HG02852 (cell line): ENCODE measurements around the gene SLCO2A1.

Source experiments
- ATAC-seq: cut with Tn5 transposase; IDR thresholded peaks from one replicate; pipeline ENCODE4 v1.9.1; 2021; ENCODE audit warnings: mild to moderate bottlenecking, moderate library complexity; ENCODE audit not compliant: unreplicated experiment

The SLCO2A1 gene

DNA sequence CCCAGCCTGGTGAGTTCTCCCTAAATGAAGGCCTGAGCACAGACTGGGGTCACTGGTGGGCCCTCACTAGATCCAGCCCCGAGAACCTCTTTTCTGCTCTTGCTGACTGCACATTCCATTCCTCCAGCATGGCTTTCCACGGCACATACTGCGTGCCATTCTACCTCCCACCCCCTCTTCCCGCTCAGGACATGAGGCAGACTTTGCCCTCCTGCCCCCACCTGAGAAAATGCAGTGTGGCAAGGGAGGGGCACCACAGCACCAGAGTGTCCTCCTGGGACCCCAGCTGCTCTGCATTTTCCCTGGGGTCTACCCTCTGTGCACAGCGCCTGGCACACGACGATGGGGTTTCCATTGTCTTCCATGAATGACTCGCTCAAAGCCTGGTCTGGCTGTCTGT is 6.1 kb upstream of the SLCO2A1 start:
- ATAC-seq, result no peak

DNA sequence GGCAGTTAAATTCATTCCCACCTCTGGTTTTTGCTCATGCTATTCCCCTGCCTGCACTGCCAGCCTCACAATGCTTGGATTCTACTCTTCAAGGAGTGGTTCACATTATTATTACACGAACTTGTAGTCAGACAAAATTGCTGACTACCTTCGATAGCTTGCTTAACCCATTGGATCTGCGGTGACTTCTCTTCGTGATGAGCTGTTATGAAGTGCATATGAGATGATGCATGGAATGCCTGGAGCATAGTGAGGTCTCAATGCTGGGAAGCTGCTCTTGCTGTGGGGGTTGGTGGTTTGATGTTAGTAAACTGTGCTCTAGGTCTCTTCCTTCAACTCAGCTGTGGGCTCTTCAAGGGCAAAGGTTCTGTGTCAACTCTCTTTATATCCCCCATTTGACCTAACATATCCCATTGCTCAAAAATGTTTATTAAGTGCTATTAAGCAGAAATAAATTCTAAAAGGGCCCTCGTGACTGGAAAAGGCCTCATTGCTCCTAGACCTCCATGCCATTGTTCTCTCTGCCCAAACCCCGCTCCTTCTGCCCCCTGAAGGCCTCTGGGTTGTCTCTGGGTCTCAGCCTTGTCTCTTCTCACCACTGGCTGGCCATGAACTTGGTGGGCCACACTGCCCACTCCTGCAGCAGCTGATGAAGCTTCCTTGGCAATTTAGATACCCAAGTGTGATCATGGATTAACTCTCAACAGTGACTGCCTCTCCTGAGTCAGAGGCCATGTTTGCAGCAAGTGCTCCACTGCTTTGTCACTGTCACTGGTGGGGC is 4.5 kb upstream of the SLCO2A1 start:
- ATAC-seq, result no peak

DNA sequence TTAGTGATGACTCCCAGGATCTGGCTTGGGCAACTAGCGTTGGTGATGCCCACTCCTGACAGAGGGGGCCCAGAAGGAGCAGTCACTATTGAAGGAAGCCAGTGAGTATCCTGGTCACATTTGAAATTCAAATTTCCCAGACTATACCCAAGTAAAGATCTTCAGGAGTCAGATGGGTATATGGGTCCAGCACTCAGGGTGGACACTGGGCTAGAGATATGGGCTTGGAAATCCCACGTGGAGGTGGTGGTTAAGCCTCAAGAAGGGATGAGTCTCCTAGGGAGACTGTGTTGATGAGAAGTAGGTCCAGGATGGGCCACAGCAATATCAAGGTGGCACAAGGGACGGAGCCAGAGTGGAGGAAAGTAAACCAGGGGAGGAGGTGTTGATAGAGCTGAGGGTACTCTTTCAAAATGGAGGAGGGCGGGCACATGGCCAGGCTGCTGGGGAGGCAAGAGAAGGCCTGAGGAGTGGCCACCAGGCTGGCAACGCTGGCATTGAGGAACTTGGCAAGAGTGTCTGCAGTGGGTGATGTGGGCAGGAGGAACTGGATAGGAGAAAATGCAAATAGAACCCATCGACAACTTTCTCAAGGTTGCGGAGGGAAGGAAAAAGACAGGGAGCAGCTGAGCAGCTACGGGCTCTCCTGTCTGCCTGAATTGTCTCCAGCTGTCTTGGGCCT is 3.7 kb upstream of the SLCO2A1 start:
- no peak for ATAC-seq

DNA sequence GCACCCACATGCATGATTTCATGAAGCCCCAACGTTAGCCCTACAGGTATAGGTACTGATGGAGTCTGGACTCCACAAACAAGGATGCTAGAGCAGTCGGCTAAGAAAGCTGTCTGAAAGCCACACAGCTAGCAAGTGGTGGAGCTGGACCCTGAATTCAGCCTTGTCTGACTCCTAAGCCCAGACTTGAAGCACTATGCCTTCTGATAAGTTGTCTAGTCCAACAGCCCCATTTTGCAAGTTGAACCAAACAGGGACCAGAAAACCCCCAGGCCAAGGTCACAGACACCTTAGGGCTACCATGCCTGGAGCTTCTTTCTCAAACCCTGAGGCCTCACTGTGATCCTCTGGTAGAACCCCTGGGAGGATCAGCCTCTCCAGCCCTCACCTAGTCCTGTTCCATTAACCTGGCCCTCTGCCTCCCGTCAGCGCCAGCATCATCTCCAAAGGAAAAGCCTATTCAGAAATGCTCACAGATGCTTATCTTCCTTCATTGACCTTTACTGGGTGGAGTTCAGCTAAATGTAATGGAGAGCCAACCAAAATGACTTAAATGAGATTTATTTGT is 1.7 kb upstream of the SLCO2A1 start:
- ATAC-seq, result no peak

DNA sequence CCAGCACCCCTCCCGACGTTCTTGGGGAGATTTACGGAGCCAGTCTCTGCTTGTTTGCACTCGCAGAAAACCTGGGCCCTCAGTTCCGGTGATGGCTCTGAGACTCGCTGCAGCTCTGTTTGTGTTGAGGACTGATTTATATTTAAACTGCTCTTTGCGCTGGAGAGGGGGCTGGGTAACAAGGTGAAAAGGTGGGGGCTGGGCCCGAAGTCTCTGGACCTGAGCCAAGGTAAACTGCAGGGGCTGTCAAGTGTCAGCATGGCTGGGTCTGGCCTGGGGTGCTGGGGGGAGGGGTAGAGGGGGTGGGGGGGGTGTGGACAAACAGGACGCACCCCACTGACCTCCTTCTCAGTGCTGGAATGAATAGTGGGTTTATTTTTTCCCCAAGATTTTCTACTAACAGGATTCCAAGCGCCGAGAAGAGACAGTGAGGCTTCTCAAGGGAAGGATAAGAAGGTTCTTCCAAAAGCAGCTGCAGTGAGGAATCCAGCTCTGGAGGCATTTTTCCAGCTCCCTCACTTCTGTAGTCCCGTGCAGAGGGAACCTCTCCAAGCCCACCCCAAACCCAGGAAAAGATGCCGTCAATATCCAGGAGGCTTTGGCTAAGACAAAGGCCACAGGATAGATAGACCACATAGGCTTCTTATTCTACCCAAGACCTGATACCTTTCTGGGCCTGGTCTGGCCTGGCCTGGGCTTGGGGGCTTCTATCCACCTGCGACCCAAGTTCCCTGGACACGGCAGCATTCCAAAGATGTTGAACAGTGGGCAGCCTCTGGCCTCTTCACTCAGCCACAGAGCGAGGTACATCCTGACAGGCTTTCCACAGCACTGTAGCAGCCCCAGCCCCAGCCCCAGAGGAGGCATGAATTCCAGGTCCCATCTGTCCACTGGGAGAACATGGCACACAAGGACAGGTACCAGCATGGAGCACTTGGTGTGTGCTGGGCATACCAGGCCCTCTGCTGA is 938 bp upstream of the SLCO2A1 start:
- ATAC-seq, result no peak

DNA sequence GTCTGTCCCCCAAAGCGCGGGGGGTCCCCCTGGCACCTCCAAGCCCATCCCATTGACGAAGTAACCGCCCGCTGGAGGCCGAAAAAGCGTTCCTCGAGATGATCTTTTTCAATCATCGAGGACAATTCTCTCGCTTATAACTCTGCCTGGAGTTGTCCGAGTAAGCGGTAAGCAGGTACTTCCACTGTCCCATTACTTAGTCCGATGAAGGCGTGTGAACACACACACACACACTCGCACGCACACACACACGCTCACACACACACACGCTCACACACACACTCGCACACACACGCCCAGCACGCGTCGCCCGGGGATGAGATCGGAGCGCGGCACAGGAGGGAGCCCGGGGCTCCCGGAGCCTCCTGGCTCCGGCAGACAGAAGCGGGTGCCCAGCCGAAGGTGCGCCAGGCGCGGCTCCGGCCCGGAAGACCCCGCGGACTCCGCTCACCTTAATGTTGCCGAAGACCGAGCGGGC is 430 bp downstream of the SLCO2A1 start:
- no peak for ATAC-seq

DNA sequence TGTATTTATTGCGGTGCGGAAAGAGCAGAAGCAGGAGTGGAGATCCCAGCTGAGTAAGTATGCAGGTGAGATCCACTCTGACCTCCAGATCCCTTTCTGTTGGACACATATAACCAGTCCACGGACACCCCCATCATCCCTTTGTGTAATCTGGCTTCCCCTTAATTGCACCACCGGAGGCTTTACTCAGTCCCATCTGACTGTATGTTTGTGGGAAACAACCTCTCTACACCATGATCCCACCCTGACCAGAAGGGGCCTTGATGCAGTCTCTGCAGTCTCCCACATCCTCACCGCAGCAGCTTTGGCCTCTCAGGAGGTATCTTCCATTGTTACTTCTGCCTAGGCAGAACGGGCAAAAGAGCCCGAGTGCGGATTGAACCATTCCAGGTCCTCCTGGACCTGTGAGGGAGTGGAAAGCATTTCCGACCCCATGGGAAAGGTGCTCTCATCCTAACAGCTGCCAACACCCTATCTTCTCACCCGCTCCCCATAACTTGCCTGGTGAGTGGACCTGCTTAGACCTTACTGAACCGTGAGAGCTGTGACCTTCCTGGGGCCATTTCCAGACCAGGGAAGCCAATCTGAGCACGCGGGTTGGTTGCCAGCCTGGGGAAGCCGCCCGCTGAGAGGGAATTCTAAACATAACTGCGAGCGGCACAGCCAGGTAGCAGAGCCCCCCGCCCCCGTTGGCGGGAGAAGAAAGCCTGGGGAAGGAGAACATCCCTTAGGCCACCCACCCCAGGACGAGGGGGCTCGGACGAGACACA is 1.1 kb downstream of the SLCO2A1 start:
- ATAC-seq, result no peak

DNA sequence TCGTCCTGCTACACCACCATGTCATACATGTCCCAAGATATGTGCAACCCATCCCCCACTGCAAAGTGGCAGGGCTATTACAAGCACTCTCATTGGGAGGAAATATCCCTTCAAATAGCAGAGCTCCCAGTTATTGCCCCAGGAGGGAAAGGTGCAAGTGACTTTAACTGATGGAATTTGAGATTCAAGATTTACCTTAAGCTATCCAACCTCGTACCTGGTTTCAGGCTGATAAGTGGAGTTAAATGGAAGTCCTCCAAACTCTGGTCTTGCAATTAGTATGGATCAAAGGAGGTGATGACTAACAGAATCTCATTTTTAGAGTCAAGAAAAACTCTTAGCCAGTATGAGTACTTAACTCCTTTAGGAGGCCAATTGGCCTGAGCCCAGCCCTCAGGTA is 2.1 kb downstream of the SLCO2A1 start:
- ATAC-seq, result no peak

DNA sequence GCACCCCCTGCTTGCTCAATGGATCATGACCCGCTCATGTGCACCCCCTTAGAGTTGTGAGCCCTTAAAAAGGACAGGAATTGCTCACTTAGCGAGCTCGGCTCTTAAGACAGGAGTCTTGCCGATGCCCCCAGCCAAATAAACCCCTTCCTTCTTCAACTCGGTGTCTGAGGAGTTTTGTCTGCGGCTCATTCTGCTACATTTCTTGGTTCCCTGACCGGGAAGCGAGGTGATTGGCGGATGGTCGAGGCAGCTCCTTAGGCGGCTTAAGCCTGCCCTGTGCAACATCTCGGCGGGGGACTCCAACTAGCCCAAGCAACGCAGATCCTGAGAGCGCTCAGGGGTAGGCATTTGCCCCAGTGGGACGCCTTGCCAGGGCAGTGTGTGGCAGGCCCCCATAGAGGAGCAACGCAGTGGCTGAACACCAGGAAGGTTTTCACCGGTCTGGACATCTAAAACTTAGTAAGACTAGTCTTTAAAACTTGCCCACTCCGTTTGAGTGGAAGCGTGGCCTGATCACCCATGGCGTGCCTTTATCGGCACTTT is 9.5 kb downstream of the SLCO2A1 start:
- ATAC-seq, result no peak

DNA sequence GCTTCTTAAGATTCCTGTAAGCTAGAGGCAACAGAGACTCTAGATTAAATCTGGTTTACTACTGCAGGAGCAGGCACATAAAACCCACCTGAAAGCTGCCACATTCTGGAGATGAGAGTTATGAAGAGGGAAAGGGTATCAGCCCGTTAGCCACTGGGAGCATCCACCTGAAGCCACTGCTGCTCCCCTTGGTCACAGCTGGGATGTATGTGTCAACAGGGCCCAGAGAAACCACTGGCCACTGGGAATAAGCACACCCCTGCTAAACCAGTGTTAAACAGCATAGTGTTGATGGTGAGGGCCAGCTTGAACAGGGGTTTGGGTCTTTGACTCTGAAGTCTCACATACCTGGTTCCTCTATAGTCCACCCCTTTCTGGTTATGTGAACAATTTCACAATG is 10.9 kb downstream of the SLCO2A1 start:
- ATAC-seq, result no peak

DNA sequence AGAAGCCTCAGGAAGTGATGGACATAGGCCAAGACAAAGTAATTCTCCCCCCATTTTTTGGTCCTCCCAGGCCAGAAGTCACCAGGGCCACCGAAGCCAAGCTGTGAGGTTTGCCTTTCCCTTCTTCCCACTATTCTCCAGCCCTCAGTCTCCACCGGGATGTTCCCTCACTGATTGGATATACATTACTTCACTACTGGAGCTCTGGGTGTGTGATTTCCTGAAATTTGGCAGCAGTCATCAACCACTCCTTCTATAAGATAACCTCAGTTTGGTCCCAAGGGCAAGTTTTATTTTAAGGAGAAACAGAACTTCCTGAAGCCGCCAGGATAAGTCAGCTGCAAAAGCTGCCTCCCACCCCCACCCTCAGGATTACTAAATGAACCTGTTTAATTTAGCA is 11.3 kb downstream of the SLCO2A1 start:
- no peak for ATAC-seq

DNA sequence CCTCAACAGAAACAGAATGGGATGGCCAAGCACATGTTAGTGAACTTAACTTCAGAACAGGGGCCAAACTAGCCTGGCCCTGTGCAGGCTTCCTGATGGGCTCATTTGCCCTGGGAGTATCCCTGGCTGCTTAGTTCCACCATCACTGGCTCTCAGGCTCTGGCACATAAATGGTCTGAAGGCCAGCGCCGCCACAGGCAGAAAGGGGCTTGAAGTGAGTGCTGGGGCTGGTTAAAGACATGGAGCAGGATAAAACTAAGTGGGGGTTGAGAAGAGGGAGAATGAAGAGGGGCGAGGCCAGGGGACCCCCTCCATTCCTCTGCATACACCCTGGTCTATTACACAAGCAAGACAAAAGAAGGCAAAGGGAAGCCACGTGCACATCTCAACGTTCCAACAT is 12.2 kb downstream of the SLCO2A1 start:
- ATAC-seq, result no peak

DNA sequence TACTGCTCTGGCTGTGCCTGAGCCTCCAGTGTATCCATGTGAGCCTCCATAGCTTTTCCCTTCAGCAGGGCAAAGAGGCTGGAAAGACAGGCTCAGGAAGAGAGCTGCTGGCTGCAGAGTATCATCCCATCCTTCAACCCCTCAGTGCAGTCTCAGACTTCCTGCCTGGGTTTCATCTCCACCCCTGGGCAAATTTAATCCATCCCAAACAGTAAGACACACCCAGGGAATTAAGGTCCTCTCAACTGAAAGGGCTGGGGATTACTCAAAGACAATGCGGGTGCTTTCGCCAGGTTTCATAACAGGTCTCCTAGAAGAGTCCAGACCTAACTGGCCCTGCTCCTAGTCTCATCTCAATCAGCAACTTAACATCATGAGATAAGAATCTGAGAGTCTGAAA is 15.5 kb downstream of the SLCO2A1 start:
- ATAC-seq, result no peak

DNA sequence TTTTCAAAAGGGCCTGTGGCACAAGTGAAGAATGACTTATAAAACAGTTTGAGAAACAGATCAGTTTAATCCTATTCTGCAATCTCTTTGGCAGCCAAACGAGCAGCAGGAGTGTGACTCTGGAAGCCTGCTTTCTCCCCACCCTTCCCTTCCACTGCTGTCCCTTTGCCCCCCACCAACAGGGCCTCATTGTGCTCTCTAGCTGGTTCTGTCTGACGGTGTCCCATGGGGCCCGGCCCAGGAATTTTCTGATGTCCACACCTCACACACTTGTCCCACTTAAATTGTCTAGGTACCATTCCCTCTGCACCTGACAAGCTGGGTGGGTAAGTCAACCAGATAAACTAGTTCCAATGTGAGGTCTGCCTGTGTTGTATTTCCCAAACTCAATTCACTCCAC is 16.4 kb downstream of the SLCO2A1 start:
- no peak for ATAC-seq

DNA sequence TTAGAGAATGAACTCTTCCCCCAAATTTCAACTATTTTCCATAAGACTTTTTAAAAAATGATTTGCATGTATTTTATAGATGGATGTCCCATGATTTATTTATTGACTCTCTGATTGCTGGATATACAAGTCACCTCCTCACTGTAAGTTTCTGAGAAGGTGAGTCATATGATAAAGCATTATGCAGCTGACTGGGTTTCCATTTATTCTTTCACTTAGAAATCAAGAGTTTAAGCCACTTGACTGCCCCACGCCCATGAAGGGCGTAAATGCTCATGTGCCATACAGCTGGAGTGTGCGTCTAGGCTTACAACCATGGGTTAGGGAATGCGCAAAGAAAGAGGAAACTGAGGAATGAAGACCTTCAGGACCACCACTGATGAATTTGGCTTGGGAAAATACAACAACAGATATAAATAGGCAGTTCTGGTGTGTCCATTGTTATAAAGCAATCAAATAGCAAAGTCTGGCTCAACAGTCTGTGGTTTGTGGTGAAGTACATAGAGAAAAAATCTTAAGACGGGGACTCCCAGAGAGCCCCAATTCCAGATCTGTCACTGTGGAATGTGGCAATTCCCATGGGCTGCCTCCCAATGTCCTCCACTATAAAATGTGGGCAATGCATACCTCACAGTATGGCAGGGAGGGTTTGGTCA is 20.3 kb downstream of the SLCO2A1 start:
- ATAC-seq, result no peak

DNA sequence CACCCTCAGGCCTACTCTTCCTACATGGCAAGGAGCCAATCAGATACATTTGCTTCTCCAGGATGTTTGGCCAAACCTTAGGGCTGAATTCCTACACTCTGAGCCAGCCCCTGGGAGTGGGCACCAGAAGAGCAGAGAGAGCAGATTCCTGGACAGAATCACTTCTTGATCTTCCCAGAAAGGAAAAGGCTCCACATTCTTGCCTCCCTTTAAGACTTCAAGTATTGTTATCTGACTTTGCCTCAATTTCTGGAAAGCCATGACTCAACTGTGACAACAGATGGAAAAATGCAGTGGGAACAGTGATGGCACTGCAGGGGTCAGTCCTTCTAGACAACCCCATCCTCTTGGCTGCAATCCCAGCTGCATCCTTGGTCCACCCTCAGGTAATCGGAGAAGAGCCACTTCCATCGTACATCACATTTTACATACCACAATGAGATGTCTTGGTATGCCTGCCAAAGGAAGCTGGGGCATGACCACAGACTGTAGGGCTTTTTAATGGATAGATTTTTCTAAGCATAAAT is 21.0 kb downstream of the SLCO2A1 start:
- ATAC-seq, result no peak

DNA sequence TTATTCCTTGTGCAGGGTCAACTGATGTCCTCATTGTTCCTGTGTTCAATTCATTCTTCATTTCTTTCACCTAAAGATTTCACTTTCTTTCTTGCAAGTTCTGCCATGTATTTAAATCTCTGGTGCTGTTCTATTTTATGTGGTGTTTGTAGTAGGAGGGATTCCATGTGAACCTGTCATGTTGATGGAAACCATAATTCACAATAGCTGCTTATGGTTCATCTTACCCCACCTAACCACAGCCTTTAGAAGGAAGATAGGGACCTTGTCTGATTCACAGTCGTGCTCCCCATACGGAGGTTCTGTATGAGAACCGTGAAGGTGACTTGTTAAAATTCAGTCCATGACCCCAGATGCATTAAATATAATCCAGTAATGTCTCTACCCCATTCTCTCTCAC is 21.9 kb downstream of the SLCO2A1 start:
- ATAC-seq, result no peak

DNA sequence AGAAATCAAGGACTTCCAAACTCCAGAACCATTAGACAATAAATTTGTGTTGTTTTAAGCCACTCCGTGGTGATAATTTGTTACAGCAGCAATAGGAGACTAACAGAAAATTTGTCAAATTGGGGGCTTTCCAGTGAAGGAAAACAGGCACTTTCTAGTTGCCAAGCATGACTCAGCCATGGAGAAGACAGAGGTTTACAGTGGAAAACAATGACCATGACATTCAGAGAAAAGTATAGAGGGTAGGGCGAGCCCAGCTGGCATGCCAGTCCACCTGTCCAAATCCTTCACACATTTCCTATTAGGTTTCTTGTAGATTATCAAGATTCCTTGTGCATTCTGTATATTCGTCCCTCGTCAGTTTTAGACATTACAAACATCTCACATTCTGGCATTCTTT is 24.9 kb downstream of the SLCO2A1 start:
- ATAC-seq, result no peak

DNA sequence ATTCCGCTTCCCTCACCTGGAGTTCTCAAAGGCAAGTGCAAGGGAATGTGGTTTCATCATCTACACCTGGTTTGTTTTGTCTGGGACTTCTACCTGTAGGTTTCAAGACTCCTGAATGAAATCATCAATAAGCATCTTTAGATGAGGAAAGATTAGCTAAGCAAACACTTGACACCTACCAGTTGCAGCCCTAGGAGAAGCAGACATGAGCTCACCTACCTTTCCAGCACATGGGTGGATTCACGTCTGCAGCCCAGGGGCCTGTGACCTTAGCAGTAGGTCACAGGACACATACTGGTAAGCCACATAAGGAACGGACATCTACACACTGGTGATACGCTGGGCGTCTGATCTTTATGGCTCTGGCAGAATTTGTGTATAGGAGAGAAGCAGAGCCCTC is 26.7 kb downstream of the SLCO2A1 start:
- no peak for ATAC-seq
